Panc1 (cell line): ENCODE measurements around the gene MARCHF3. TPM values are rescaled to one million over a fixed set of nuclear protein-coding genes. Genes with fewer than 3 reads are reported as not detected.

ENCODE experiments used
- ATAC-seq: fragments of 200-7000 bp; cut with Tn5 transposase; 2 replicates; pipeline ENCODE4 v1.9.1; 2020; ENCODE audit warnings: mild to moderate bottlenecking, moderate library complexity
- BruUV-seq: library from RNA; stranded (reverse); fragments of 400-500 nt; replicated peaks from 2 replicates; lab custom pipeline; 2021; lab: Mats Ljungman, UMichigan
- CTCF ChIA-PET: fragments of 300-600 bp; sonication (Branson Sonifier 250); formaldehyde crosslinking; loops from one replicate; lab custom pipeline; 2022; ENCODE audit warnings: antibody characterized with exemption; lab: Charles Lee
- POLR2A ChIA-PET: fragments of 300-600 bp; sonication (Branson Sonifier 250); formaldehyde crosslinking; loops from one replicate; lab custom pipeline; 2022; ENCODE audit warnings: antibody characterized with exemption; lab: Charles Lee
- DNase-seq: peaks from one replicate; pipeline ENCODE4 v3.0.0-alpha.2; 2010; ENCODE audit warnings: low read depth, low spot score
- H3K27ac ChIP-seq: 2 replicates; pipeline ENCODE4 v1.5.1; 2011; ENCODE audit warnings: mild to moderate bottlenecking, low read length, inconsistent platforms
- H3K27me3 ChIP-seq: fragments of 200-500 bp; sonication (Bioruptor generic); 2 replicates; pipeline ENCODE4 v1.6.0; 2014; ENCODE audit warnings: low read length, inconsistent platforms; ENCODE audit not compliant: control insufficient read depth, insufficient read depth
- H3K36me3 ChIP-seq: fragments of 200-500 bp; sonication (Bioruptor generic); 2 replicates; pipeline ENCODE4 v1.5.1; 2014; ENCODE audit warnings: inconsistent platforms, mild to moderate bottlenecking, low read length, moderate library complexity; ENCODE audit not compliant: control insufficient read depth, insufficient read depth
- H3K4me1 ChIP-seq: 2 replicates; pipeline ENCODE4 v1.5.1; 2011; ENCODE audit warnings: inconsistent platforms, mild to moderate bottlenecking, low read length, moderate library complexity; ENCODE audit not compliant: control insufficient read depth, insufficient read depth
- H3K4me3 ChIP-seq, 2 experiments: 2 replicates each; pipeline ENCODE4 v1.5.1; 2011 to 2012; ENCODE audit warnings: low read depth in 2 of 2, low read length in 2 of 2, mild to moderate bottlenecking in 2 of 2, inconsistent platforms in 1 of 2, moderate library complexity in 1 of 2
- H3K9me3 ChIP-seq: fragments of 200-500 bp; sonication (Bioruptor generic); 2 replicates; pipeline ENCODE4 v1.5.1; 2014; ENCODE audit warnings: low read depth, mild to moderate bottlenecking, inconsistent platforms, low read length, moderate library complexity; ENCODE audit not compliant: control insufficient read depth, insufficient read depth
- POLR2AphosphoS5 ChIP-seq: IDR thresholded peaks from 2 replicates; pipeline ENCODE4 v1.6.1; 2012; ENCODE audit warnings: mild to moderate bottlenecking, low read depth, low read length, moderate library complexity
- REST ChIP-seq, 2 experiments: IDR thresholded peaks; 2 replicates each; pipeline ENCODE4 v1.6.1; 2011 to 2012; ENCODE audit warnings: low read depth in 2 of 2, control low read depth in 1 of 2, low read length in 1 of 2, mild to moderate bottlenecking in 1 of 2, moderate library complexity in 1 of 2; ENCODE audit not compliant: insufficient read depth in 1 of 2
- SIN3A ChIP-seq: IDR thresholded peaks from 2 replicates; pipeline ENCODE4 v1.6.1; 2012; ENCODE audit warnings: low read depth, mild to moderate bottlenecking, low read length, moderate library complexity, borderline replicate concordance; ENCODE audit not compliant: insufficient read depth
- TCF7L2 ChIP-seq: IDR thresholded peaks from 2 replicates; pipeline ENCODE4 v1.6.1; 2011; ENCODE audit warnings: mild to moderate bottlenecking, low read depth, low read length, inconsistent platforms
- in situ Hi-C: cut with HindIII; loops from 2 replicates; pipeline ENCODE4 v1.10.0; 2016; ENCODE audit warnings: low sequenced_read_pairs, low pct_unique_long_range_greater_than_20kb
- intact Hi-C: fragments of 100-400 bp; cut with micrococcal nuclease; formaldehyde crosslinking; loops from one replicate; pipeline ENCODE4 v1.10.0; 2022; ENCODE audit not compliant: unreplicated experiment
- total RNA-seq: library from RNA; stranded (reverse); gene quantifications from one replicate; pipeline ENCODE4 v1.2.1, GENCODE V29; 2021; ENCODE audit not compliant: unreplicated experiment
- TF ChIP-seq, protein P1 (sequence below): fragments of 450-650 bp; IDR thresholded peaks from 2 replicates; pipeline ENCODE4 v1.5.1; 2017; ENCODE audit warnings: mild to moderate bottlenecking

The MARCHF3 gene
- total RNA-seq, 1 experiment from 2014 or later, result 3.0 TPM

DNA sequence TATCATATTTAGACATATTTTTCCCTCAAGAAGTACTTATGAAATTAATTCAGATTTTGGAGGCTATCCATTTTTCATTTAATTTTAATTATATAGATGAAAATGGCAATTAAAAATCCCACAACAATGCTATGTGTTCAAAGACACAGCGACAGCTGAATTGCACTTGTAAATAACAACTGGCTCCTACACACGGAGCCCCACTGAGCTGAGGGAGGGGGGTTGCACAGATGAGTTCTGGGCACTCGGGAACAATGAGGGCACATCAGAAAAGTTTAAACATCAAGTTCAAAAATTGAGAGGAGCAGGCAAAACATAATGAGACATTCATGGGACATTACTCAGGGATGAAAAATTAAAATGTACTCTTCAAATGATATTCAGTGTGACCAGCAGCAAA is 104.9 kb downstream of the MARCHF3 start:
- intact Hi-C loops, result no loop called here
- Histone ChIP-seq H3K4me3 (no peak overlapping the region), H3K4me1 (no peaks in the 10 kb centered on the region), H3K27me3 (no peaks in the 10 kb centered on the region), H3K27ac (no peak overlapping the region), H3K9me3 (no peaks in the 10 kb centered on the region), H3K36me3 (no peaks in the 10 kb centered on the region)
- ChIA-PET POLR2A (no interaction called here), CTCF (no interaction called here)
- TF ChIP-seq SIN3A (no peak), TCF7L2 (no peak), POLR2AphosphoS5 (no peak), REST (IDR thresholded peaks at IDR 0.05; ENCODE audit: insufficient read depth in 1 of 2, low read depth in 2 of 2, low read length in 1 of 2) (no peak)
- TF ChIP-seq, protein P1, sequence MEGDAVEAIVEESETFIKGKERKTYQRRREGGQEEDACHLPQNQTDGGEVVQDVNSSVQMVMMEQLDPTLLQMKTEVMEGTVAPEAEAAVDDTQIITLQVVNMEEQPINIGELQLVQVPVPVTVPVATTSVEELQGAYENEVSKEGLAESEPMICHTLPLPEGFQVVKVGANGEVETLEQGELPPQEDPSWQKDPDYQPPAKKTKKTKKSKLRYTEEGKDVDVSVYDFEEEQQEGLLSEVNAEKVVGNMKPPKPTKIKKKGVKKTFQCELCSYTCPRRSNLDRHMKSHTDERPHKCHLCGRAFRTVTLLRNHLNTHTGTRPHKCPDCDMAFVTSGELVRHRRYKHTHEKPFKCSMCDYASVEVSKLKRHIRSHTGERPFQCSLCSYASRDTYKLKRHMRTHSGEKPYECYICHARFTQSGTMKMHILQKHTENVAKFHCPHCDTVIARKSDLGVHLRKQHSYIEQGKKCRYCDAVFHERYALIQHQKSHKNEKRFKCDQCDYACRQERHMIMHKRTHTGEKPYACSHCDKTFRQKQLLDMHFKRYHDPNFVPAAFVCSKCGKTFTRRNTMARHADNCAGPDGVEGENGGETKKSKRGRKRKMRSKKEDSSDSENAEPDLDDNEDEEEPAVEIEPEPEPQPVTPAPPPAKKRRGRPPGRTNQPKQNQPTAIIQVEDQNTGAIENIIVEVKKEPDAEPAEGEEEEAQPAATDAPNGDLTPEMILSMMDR, result no peak
- DNase-seq, result no peak
- in situ Hi-C loops, result no loop called here
- ATAC-seq, result no peak
- BruUV-seq, result no TSS peak

- DNase-seq, result no peak
- in situ Hi-C loops, result no loop called here
- H3K27me3 ChIP-seq, result no peaks in the 10 kb centered on the region
- no TSS peak for BruUV-seq
- TF ChIP-seq POLR2AphosphoS5 (no peak), REST (IDR thresholded peaks at IDR 0.05; ENCODE audit: insufficient read depth in 1 of 2, low read depth in 2 of 2, low read length in 1 of 2) (no peak), TCF7L2 (no peak), SIN3A (no peak)
- TF ChIP-seq, protein P1, result no peak
- H3K36me3 ChIP-seq, result no peaks in the 10 kb centered on the region
- no peaks in the 10 kb centered on the region for H3K4me1 ChIP-seq
- no peaks in the 10 kb centered on the region for H3K9me3 ChIP-seq
- intact Hi-C loops, result no loop called here
- ChIA-PET CTCF (no interaction called here), POLR2A (no interaction called here)
- H3K27ac ChIP-seq, result no peak overlapping the region
- H3K4me3 ChIP-seq, result no peak overlapping the region
- no peak for ATAC-seq
Measured at GRCh38 chr5:126924331-126925033, 105.9 kb downstream of the MARCHF3 start.
